IgD-negative memory B cell (primary cell): ENCODE measurements around the gene DSTN. TPM values are rescaled to one million over a fixed set of nuclear protein-coding genes. Genes with fewer than 3 reads are reported as not detected.

ENCODE experiments used
- H3K27ac Mint-ChIP-seq, 3 donors: one replicate each; pipeline ENCODE4 v1.8.0; 2020 to 2022; ENCODE audit warnings: mild to moderate bottlenecking in 3 of 3, mixed read lengths in 3 of 3, moderate library complexity in 1 of 3
- H3K27me3 Mint-ChIP-seq: one replicate; pipeline ENCODE4 v1.8.0; 2021; ENCODE audit warnings: mixed read lengths
- H3K36me3 Mint-ChIP-seq: one replicate; pipeline ENCODE4 v1.8.0; 2020; ENCODE audit warnings: mild to moderate bottlenecking, mixed read lengths
- H3K4me1 Mint-ChIP-seq, 3 donors: one replicate each; pipeline ENCODE4 v1.8.0; 2020 to 2022; ENCODE audit warnings: mixed read lengths in 3 of 3, mild to moderate bottlenecking in 1 of 3
- H3K4me3 Mint-ChIP-seq, 4 donors: one replicate each; pipeline ENCODE4 v1.8.0; 2020 to 2022; ENCODE audit warnings: mild to moderate bottlenecking in 4 of 4, mixed read lengths in 4 of 4, moderate library complexity in 3 of 4
- H3K9me3 Mint-ChIP-seq, 3 donors: one replicate each; pipeline ENCODE4 v1.8.0; 2020 to 2021; ENCODE audit warnings: mixed read lengths in 3 of 3, mild to moderate bottlenecking in 1 of 3
- polyA plus RNA-seq: library from polyadenylated mRNA; unstranded; fragments of 300-500 nt; fragmentation: Illumina TruSeq; gene quantifications from one replicate; pipeline ENCODE4 v1.2.3, GENCODE V29; 2021

Gene DSTN
- polyA plus RNA-seq, 1 donor from 2014 or later, result 32.1 TPM

- H3K36me3 Mint-ChIP-seq, result peaks cover 17% of the 10 kb centered on the region
- peak overlapping the region in 1 of 3 donors; percentile 10 for H3K27ac Mint-ChIP-seq
- H3K4me3 Mint-ChIP-seq, result no peak overlapping the region
- no peaks in the 10 kb centered on the region for H3K27me3 Mint-ChIP-seq
- no peaks in the 10 kb centered on the region for H3K9me3 Mint-ChIP-seq
- peaks cover 0 to 1% (median 0%) of the 10 kb centered on the region in 3 donors for H3K4me1 Mint-ChIP-seq
Observed at GRCh38 chr20:17625246-17626051, 55.6 kb downstream of the DSTN start.

- H3K27ac Mint-ChIP-seq, result peak overlapping the region in 1 of 3 donors; percentile 10
Observed at GRCh38 chr20:17626217-17627007, 56.5 kb downstream of the DSTN start.

GRCh38 chr20:17627101-17627955 is 57.5 kb downstream of the DSTN start:
- Mint-ChIP-seq H3K9me3 (no peaks in the 10 kb centered on the region), H3K4me1 (peaks cover 0 to 1% (median 0%) of the 10 kb centered on the region in 3 donors), H3K4me3 (no peak overlapping the region), H3K36me3 (peaks cover 14% of the 10 kb centered on the region), H3K27me3 (no peaks in the 10 kb centered on the region), H3K27ac (no peak overlapping the region)

More at GRCh38 chr20:17626217-17627007, 56.5 kb downstream of the DSTN start:
- H3K27me3 Mint-ChIP-seq, result no peaks in the 10 kb centered on the region
- no peaks in the 10 kb centered on the region for H3K9me3 Mint-ChIP-seq
- peaks cover 0 to 1% (median 0%) of the 10 kb centered on the region in 3 donors for H3K4me1 Mint-ChIP-seq
- H3K36me3 Mint-ChIP-seq, result peaks cover 14% of the 10 kb centered on the region
- H3K4me3 Mint-ChIP-seq, result no peak overlapping the region

GRCh38 chr20:17628101-17628841 is 58.4 kb downstream of the DSTN start:
- Mint-ChIP-seq H3K4me3 (peak overlapping the region in 1 of 4 donors; percentile 49), H3K9me3 (no peaks in the 10 kb centered on the region), H3K4me1 (no peaks in the 10 kb centered on the region), H3K27me3 (no peaks in the 10 kb centered on the region), H3K36me3 (peaks cover 14% of the 10 kb centered on the region), H3K27ac (no peak overlapping the region)

GRCh38 chr20:17629025-17629424 is 59.1 kb downstream of the DSTN start:
- no peaks in the 10 kb centered on the region for H3K27me3 Mint-ChIP-seq
- H3K9me3 Mint-ChIP-seq, result no peaks in the 10 kb centered on the region
- H3K36me3 Mint-ChIP-seq, result peaks cover 12% of the 10 kb centered on the region
- H3K4me3 Mint-ChIP-seq, result no peak overlapping the region
- H3K4me1 Mint-ChIP-seq, result no peaks in the 10 kb centered on the region
- H3K27ac Mint-ChIP-seq, result no peak overlapping the region

GRCh38 chr20:17629678-17630089 is 59.8 kb downstream of the DSTN start:
- no peak overlapping the region for H3K27ac Mint-ChIP-seq
- no peaks in the 10 kb centered on the region for H3K27me3 Mint-ChIP-seq
- no peaks in the 10 kb centered on the region for H3K9me3 Mint-ChIP-seq
- no peak overlapping the region for H3K4me3 Mint-ChIP-seq
- peaks cover 12% of the 10 kb centered on the region for H3K36me3 Mint-ChIP-seq
- H3K4me1 Mint-ChIP-seq, result no peaks in the 10 kb centered on the region

- no peak overlapping the region for H3K4me3 Mint-ChIP-seq
Observed at GRCh38 chr20:17630151-17630805, 60.4 kb downstream of the DSTN start.

GRCh38 chr20:17630806-17631195 is 60.9 kb downstream of the DSTN start:
- H3K27ac Mint-ChIP-seq, result no peak overlapping the region
- peaks cover 12% of the 10 kb centered on the region for H3K36me3 Mint-ChIP-seq
- H3K27me3 Mint-ChIP-seq, result no peaks in the 10 kb centered on the region
- no peaks in the 10 kb centered on the region for H3K4me1 Mint-ChIP-seq
- no peaks in the 10 kb centered on the region for H3K9me3 Mint-ChIP-seq
- H3K4me3 Mint-ChIP-seq, result no peak overlapping the region

More at GRCh38 chr20:17630151-17630805, 60.4 kb downstream of the DSTN start:
- H3K4me1 Mint-ChIP-seq, result no peaks in the 10 kb centered on the region
- peak overlapping the region in 1 of 3 donors; percentile 63 for H3K27ac Mint-ChIP-seq
- peaks cover 12% of the 10 kb centered on the region for H3K36me3 Mint-ChIP-seq
- no peaks in the 10 kb centered on the region for H3K27me3 Mint-ChIP-seq
- no peaks in the 10 kb centered on the region for H3K9me3 Mint-ChIP-seq

- Mint-ChIP-seq H3K36me3 (peaks cover 9% of the 10 kb centered on the region), H3K4me1 (no peaks in the 10 kb centered on the region), H3K4me3 (no peak overlapping the region), H3K27ac (no peak overlapping the region), H3K9me3 (no peaks in the 10 kb centered on the region), H3K27me3 (no peaks in the 10 kb centered on the region)
Observed at GRCh38 chr20:17631576-17632319, 61.9 kb downstream of the DSTN start.

GRCh38 chr20:17633221-17633849 is 63.5 kb downstream of the DSTN start:
- Mint-ChIP-seq H3K36me3 (peaks cover 5% of the 10 kb centered on the region), H3K27me3 (no peaks in the 10 kb centered on the region), H3K27ac (no peak overlapping the region), H3K4me3 (no peak overlapping the region), H3K9me3 (no peaks in the 10 kb centered on the region), H3K4me1 (no peaks in the 10 kb centered on the region)

- H3K4me1 Mint-ChIP-seq, result no peaks in the 10 kb centered on the region
- no peak overlapping the region for H3K27ac Mint-ChIP-seq
- no peak overlapping the region for H3K4me3 Mint-ChIP-seq
- no peaks in the 10 kb centered on the region for H3K27me3 Mint-ChIP-seq
- H3K9me3 Mint-ChIP-seq, result no peaks in the 10 kb centered on the region
- peaks cover 4% of the 10 kb centered on the region for H3K36me3 Mint-ChIP-seq
Observed at GRCh38 chr20:17633850-17634500, 64.1 kb downstream of the DSTN start.

- Mint-ChIP-seq H3K27me3 (no peaks in the 10 kb centered on the region), H3K36me3 (peaks cover 4% of the 10 kb centered on the region), H3K27ac (no peak overlapping the region), H3K9me3 (no peaks in the 10 kb centered on the region), H3K4me3 (no peak overlapping the region), H3K4me1 (no peaks in the 10 kb centered on the region)
Observed at GRCh38 chr20:17634661-17635331, 64.9 kb downstream of the DSTN start.
